ENCODE results near the gene GATAD2B.

Gene GATAD2B

GRCh38 chr1:153776352-153776751 is 146.4 kb downstream of the GATAD2B start:
- H3K9me3 ChIP-seq (ENCODE audit: low read length), result no peaks in the 10 kb centered on the region
- H3K9ac ChIP-seq (ENCODE audit: low read length), result no peak overlapping the region; the same call in 1 of the 2 replicates
- H3K79me2 ChIP-seq (ENCODE audit: insufficient read depth, low read length), result no peaks in the 10 kb centered on the region
- peak overlapping the region; percentile 64 for H3K4me3 ChIP-seq (ENCODE audit: low read depth, low read length, poor library complexity, severe bottlenecking)
- peak overlapping the region; percentile 76 for H3K4me2 ChIP-seq (ENCODE audit: low read length)
- no peak overlapping the region for H2AFZ ChIP-seq (ENCODE audit: low read length)
- H3K4me1 ChIP-seq (ENCODE audit: insufficient read depth, low read length, severe bottlenecking), result peaks cover 12% of the 10 kb centered on the region
- no peaks in the 10 kb centered on the region for H4K20me1 ChIP-seq (ENCODE audit: insufficient read depth, low read length)
- peaks cover 29% of the 10 kb centered on the region for H3K36me3 ChIP-seq (ENCODE audit: insufficient read depth, low read length)
- no peaks in the 10 kb centered on the region for H3F3A ChIP-seq (ENCODE audit: insufficient read depth, low read length)
- no peaks in the 10 kb centered on the region for H3K9me2 ChIP-seq (ENCODE audit: low read depth, low read length)
- TF ChIP-seq EZH2 (IDR thresholded peaks at IDR 0.05; ENCODE audit: borderline replicate concordance, low read length), result no peak
- no peak for TF ChIP-seq CTCF (IDR thresholded peaks at IDR 0.05; ENCODE audit: low read length)
- no peaks in the 10 kb centered on the region for H3K27me3 ChIP-seq (ENCODE audit: insufficient read depth, low read length)
- no peak overlapping the region for H3K27ac ChIP-seq (ENCODE audit: low read depth, low read length, poor library complexity, severe bottlenecking)

DNA sequence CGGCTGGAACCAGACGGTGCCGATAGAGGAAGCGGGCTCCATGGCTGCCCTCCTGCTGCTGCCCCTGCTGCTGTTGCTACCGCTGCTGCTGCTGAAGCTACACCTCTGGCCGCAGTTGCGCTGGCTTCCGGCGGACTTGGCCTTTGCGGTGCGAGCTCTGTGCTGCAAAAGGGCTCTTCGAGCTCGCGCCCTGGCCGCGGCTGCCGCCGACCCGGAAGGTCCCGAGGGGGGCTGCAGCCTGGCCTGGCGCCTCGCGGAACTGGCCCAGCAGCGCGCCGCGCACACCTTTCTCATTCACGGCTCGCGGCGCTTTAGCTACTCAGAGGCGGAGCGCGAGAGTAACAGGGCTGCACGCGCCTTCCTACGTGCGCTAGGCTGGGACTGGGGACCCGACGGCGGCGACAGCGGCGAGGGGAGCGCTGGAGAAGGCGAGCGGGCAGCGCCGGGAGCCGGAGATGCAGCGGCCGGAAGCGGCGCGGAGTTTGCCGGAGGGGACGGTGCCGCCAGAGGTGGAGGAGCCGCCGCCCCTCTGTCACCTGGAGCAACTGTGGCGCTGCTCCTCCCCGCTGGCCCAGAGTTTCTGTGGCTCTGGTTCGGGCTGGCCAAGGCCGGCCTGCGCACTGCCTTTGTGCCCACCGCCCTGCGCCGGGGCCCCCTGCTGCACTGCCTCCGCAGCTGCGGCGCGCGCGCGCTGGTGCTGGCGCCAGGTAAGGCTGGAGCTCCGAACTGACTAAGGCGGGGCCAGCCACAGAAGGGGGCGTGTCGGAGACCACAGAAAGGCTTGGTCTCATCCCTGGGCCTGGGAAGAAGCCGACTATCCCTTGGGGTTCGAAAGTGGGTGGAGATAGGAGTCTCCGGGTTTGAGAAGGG is 147.1 kb downstream of the GATAD2B start:
- TF ChIP-seq CTCF (IDR thresholded peaks at IDR 0.05; ENCODE audit: low read length), result no peak
- no peak for TF ChIP-seq EZH2 (IDR thresholded peaks at IDR 0.05; ENCODE audit: borderline replicate concordance, low read length)
- H3K27ac ChIP-seq (ENCODE audit: low read depth, low read length, poor library complexity, severe bottlenecking), result peak overlapping the region; percentile 8
- H4K20me1 ChIP-seq (ENCODE audit: insufficient read depth, low read length), result no peaks in the 10 kb centered on the region
- no peaks in the 10 kb centered on the region for H3K9me2 ChIP-seq (ENCODE audit: low read depth, low read length)
- H3K27me3 ChIP-seq (ENCODE audit: insufficient read depth, low read length), result no peaks in the 10 kb centered on the region
- H2AFZ ChIP-seq (ENCODE audit: low read length), result no peak overlapping the region
- no peaks in the 10 kb centered on the region for H3K79me2 ChIP-seq (ENCODE audit: insufficient read depth, low read length)
- peak overlapping the region; percentile 76 for H3K4me2 ChIP-seq (ENCODE audit: low read length)
- H3K36me3 ChIP-seq (ENCODE audit: insufficient read depth, low read length), result peaks cover 35% of the 10 kb centered on the region
- H3K9me3 ChIP-seq (ENCODE audit: low read length), result no peaks in the 10 kb centered on the region
- H3K9ac ChIP-seq (ENCODE audit: low read length), result peak overlapping the region; percentile 62
- H3F3A ChIP-seq (ENCODE audit: insufficient read depth, low read length), result no peaks in the 10 kb centered on the region
- peak overlapping the region; percentile 64 for H3K4me3 ChIP-seq (ENCODE audit: low read depth, low read length, poor library complexity, severe bottlenecking)
- H3K4me1 ChIP-seq (ENCODE audit: insufficient read depth, low read length, severe bottlenecking), result peaks cover 12% of the 10 kb centered on the region

DNA sequence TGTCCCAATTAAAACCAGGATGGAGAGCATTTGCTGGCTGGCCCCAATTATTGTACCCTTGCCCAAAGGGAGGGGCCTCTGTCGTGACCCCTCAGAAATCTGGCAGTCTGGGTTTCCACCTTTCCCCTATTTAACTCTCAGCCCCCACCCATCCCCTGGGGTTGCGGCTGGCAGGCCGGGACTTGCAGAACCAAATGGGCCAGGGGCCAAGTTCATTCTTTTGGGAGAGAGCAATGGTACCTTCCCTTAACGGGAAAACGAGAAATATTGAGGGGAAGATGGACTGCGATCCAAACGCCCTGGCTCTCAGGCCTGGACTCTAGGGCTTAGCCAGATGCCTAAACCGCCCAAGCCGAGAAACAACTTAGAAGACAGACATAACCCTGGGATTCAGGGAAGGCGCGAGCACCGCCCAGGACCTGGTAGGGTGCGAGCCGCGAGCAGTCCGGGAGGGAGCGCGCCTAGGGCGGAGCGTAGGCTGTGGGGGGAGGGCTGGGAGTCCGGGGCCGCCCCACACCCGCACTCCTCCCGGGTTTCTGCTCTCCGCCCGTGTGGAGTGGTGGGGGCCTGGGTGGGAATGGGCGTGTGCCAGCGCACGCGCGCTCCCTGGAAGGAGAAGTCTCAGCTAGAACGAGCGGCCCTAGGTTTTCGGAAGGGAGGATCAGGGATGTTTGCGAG is 147.9 kb downstream of the GATAD2B start, which contains the start of gene SLC27A3:
TSS of gene SLC27A3 (plus strand) at position 628 of the 678 bp plus-strand sequence. CDS start 91 bp downstream, outside the sequence.
- H2AFZ ChIP-seq (ENCODE audit: low read length), result no peak within 1 kb of the TSS
- peaks cover 42% of the 10 kb centered on the region for H3K36me3 ChIP-seq (ENCODE audit: insufficient read depth, low read length)
- H3K27ac ChIP-seq (ENCODE audit: low read depth, low read length, poor library complexity, severe bottlenecking), result peak within 1 kb of the TSS; percentile 8
- TF ChIP-seq CTCF (IDR thresholded peaks at IDR 0.05; ENCODE audit: low read length) (no peak), EZH2 (IDR thresholded peaks at IDR 0.05; ENCODE audit: borderline replicate concordance, low read length) (no peak)
- no peaks in the 10 kb centered on the region for H3F3A ChIP-seq (ENCODE audit: insufficient read depth, low read length)
- H3K9me3 ChIP-seq (ENCODE audit: low read length), result no peaks in the 10 kb centered on the region
- peak within 1 kb of the TSS; percentile 76 for H3K4me2 ChIP-seq (ENCODE audit: low read length)
- no peaks in the 10 kb centered on the region for H3K27me3 ChIP-seq (ENCODE audit: insufficient read depth, low read length)
- no peaks in the 10 kb centered on the region for H4K20me1 ChIP-seq (ENCODE audit: insufficient read depth, low read length)
- no peaks in the 10 kb centered on the region for H3K9me2 ChIP-seq (ENCODE audit: low read depth, low read length)
- peaks cover 12% of the 10 kb centered on the region for H3K4me1 ChIP-seq (ENCODE audit: insufficient read depth, low read length, severe bottlenecking)
- peak within 1 kb of the TSS; percentile 64 for H3K4me3 ChIP-seq (ENCODE audit: low read depth, low read length, poor library complexity, severe bottlenecking)
- H3K79me2 ChIP-seq (ENCODE audit: insufficient read depth, low read length), result no peaks in the 10 kb centered on the region
- H3K9ac ChIP-seq (ENCODE audit: low read length), result peak within 1 kb of the TSS; percentile 62

Data from OCI-LY1 (cell line).